Glutamatergic neuron (in vitro differentiated cells): ENCODE results near the gene MAST4. TPM values are rescaled to one million over a fixed set of nuclear protein-coding genes. Genes with fewer than 3 reads are reported as not detected.

Experiments
- DNase-seq: peaks from one replicate; pipeline ENCODE4 v3.0.0; 2022
- H3K27ac Mint-ChIP-seq: one replicate; pipeline ENCODE4 v1.8.0; 2020; ENCODE audit warnings: mild to moderate bottlenecking, mixed read lengths, inconsistent platforms; ENCODE audit not compliant: unreplicated experiment
- H3K27me3 Mint-ChIP-seq: one replicate; pipeline ENCODE4 v1.8.0; 2020; ENCODE audit warnings: mild to moderate bottlenecking, moderate library complexity, mixed read lengths, inconsistent platforms; ENCODE audit not compliant: unreplicated experiment
- H3K36me3 Mint-ChIP-seq: one replicate; pipeline ENCODE4 v1.8.0; 2020; ENCODE audit warnings: mild to moderate bottlenecking, mixed read lengths, inconsistent platforms; ENCODE audit not compliant: unreplicated experiment
- H3K4me1 Mint-ChIP-seq: one replicate; pipeline ENCODE4 v1.8.0; 2020; ENCODE audit warnings: mild to moderate bottlenecking, low read depth, mixed read lengths, inconsistent platforms; ENCODE audit not compliant: unreplicated experiment
- H3K4me3 Mint-ChIP-seq: one replicate; pipeline ENCODE4 v1.8.0; 2020; ENCODE audit warnings: mild to moderate bottlenecking, mixed read lengths, inconsistent platforms; ENCODE audit not compliant: unreplicated experiment
- H3K9me3 Mint-ChIP-seq: one replicate; pipeline ENCODE4 v1.8.0; 2020; ENCODE audit warnings: mild to moderate bottlenecking, moderate library complexity, mixed read lengths, inconsistent platforms; ENCODE audit not compliant: unreplicated experiment
- CTCF ChIP-seq: fragments of 200-600 bp; sonication (generic); IDR thresholded peaks from one replicate; pipeline ENCODE4 v1.5.0; 2021; ENCODE audit not compliant: partially characterized antibody, unreplicated experiment
- total RNA-seq: library from RNA; stranded (reverse); fragmentation: NEBNext Ultra II Directional; extraction: Animal tissue kit (Norgen Biotek cat#: 25700); gene quantifications from one replicate; pipeline ENCODE4 v1.2.1, GENCODE V29; 2021; ENCODE audit not compliant: unreplicated experiment

Gene MAST4
- total RNA-seq, 1 donor from 2014 or later, result 11.5 TPM

- Mint-ChIP-seq H3K4me1 (no peaks in the 10 kb centered on the region), H3K9me3 (no peaks in the 10 kb centered on the region), H3K27ac (no peak overlapping the region), H3K36me3 (no peaks in the 10 kb centered on the region), H3K27me3 (no peaks in the 10 kb centered on the region), H3K4me3 (no peak overlapping the region)
- no peak for TF ChIP-seq CTCF
- no peak for DNase-seq
Measured at GRCh38 chr5:66929995-66930394, 333.8 kb downstream of the MAST4 start.

- H3K4me1 Mint-ChIP-seq, result no peaks in the 10 kb centered on the region
- no peak overlapping the region for H3K4me3 Mint-ChIP-seq
- no peak for DNase-seq
- H3K27me3 Mint-ChIP-seq, result no peaks in the 10 kb centered on the region
- no peak overlapping the region for H3K27ac Mint-ChIP-seq
- TF ChIP-seq CTCF, result no peak
- no peaks in the 10 kb centered on the region for H3K36me3 Mint-ChIP-seq
- peaks cover 1% of the 10 kb centered on the region for H3K9me3 Mint-ChIP-seq
Measured at GRCh38 chr5:66931651-66932050, 335.5 kb downstream of the MAST4 start.

- Mint-ChIP-seq H3K4me1 (no peaks in the 10 kb centered on the region), H3K36me3 (no peaks in the 10 kb centered on the region), H3K4me3 (no peak overlapping the region), H3K9me3 (peaks cover 1% of the 10 kb centered on the region), H3K27ac (no peak overlapping the region), H3K27me3 (no peaks in the 10 kb centered on the region)
- no peak for TF ChIP-seq CTCF
- no peak for DNase-seq
Measured at GRCh38 chr5:66932457-66932856, 336.3 kb downstream of the MAST4 start.

GRCh38 chr5:66933066-66933465 lies 336.9 kb downstream of the MAST4 start:
- no peaks in the 10 kb centered on the region for H3K4me1 Mint-ChIP-seq
- no peak overlapping the region for H3K27ac Mint-ChIP-seq
- H3K9me3 Mint-ChIP-seq, result peaks cover 1% of the 10 kb centered on the region
- H3K36me3 Mint-ChIP-seq, result no peaks in the 10 kb centered on the region
- DNase-seq, result no peak
- TF ChIP-seq CTCF, result no peak
- H3K4me3 Mint-ChIP-seq, result no peak overlapping the region
- H3K27me3 Mint-ChIP-seq, result no peaks in the 10 kb centered on the region

GRCh38 chr5:66939094-66939493 lies 342.9 kb downstream of the MAST4 start:
- no peaks in the 10 kb centered on the region for H3K4me1 Mint-ChIP-seq
- H3K36me3 Mint-ChIP-seq, result peaks cover 3% of the 10 kb centered on the region
- peaks cover 1% of the 10 kb centered on the region for H3K9me3 Mint-ChIP-seq
- H3K27me3 Mint-ChIP-seq, result no peaks in the 10 kb centered on the region
- H3K4me3 Mint-ChIP-seq, result no peak overlapping the region
- H3K27ac Mint-ChIP-seq, result no peak overlapping the region
- DNase-seq, result no peak
- TF ChIP-seq CTCF, result no peak
